Measurements from ENCODE around the gene IGLL5. TPM values are rescaled to one million over a fixed set of nuclear protein-coding genes. Genes with fewer than 3 reads are reported as not detected.

Gene IGLL5
- total RNA-seq, 1 donor from 2014 or later: not detected

DNA sequence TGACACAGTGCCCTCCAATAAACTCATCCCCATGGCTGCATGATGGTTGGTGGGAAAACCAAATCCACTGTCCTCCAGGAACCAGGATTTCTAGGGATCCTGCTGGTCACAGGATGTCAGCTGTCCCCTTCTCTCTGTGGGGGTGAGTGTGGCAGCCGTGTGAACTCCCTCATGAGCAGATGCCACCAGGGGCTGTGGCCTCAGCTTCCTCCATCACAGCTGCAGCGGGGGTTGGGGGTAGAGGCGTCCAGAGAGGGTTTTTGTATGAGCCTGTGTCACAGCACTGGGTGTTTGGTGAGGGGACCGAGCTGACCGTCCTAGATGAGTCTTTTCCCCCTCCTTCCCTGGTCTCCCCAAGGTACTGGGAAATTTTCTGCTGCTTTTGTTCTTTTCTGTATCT is 26.4 kb downstream of the IGLL5 start:
- Mint-ChIP-seq H3K4me1 (ENCODE audit: low read depth) (no peaks in the 10 kb centered on the region), H3K4me3 (ENCODE audit: low read depth) (no peak overlapping the region), H3K36me3 (ENCODE audit: insufficient read depth) (no peaks in the 10 kb centered on the region), H3K9me3 (ENCODE audit: low read depth) (no peaks in the 10 kb centered on the region), H3K27ac (no peak overlapping the region), H3K27me3 (peaks cover 46% of the 10 kb centered on the region)
- TF ChIP-seq, protein P1, sequence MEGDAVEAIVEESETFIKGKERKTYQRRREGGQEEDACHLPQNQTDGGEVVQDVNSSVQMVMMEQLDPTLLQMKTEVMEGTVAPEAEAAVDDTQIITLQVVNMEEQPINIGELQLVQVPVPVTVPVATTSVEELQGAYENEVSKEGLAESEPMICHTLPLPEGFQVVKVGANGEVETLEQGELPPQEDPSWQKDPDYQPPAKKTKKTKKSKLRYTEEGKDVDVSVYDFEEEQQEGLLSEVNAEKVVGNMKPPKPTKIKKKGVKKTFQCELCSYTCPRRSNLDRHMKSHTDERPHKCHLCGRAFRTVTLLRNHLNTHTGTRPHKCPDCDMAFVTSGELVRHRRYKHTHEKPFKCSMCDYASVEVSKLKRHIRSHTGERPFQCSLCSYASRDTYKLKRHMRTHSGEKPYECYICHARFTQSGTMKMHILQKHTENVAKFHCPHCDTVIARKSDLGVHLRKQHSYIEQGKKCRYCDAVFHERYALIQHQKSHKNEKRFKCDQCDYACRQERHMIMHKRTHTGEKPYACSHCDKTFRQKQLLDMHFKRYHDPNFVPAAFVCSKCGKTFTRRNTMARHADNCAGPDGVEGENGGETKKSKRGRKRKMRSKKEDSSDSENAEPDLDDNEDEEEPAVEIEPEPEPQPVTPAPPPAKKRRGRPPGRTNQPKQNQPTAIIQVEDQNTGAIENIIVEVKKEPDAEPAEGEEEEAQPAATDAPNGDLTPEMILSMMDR (IDR thresholded peaks at IDR 0.05; ENCODE audit: unreplicated experiment): no peak
- DNase-seq (ENCODE audit: low spot score, unreplicated experiment): no peak

DNA sequence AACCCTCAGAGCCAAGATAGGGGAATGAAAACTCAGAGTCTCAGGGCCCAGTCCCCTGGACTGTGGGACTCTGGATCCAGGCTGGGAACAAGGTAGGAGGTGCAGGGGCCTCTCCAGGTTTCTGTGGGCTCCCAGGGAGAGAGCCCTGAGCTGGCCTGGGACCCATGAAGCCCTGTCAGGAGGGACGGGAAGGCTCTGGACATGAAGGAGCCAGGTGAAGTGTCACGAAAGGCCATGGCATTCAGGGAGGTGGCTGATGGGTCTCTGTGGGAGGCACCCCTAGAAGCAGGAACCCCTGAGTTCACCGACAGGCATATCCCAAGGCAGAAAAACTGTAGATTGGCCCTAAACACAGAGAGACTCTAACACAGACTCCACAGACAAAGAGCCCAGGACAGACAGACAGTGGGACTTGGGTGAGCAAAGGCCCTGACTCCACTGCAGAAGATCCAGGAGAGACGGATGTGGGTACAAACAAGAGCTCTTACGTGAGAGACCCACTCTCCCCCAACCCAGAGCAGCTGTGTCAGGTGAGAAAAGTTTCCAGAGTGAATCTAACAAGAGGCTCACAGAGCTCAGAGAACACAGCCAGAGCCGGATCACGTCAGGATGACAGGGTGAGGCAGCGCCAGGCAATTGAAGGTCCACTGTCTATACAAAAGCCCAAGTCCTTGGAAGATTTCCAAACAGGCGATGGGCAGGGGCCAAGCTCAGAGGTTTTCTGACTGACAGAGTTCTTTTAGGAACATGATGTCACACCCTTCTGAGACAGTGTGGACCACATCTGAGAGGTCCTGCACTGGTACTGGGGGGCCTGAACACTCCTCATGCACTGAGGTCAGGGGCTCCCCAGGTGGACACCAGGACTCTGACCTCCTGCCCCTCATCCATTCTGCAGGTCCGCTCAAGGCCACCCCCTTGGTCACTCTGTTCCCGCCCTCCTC is 27.4 kb downstream of the IGLL5 start:
- DNase-seq (ENCODE audit: low spot score, unreplicated experiment): no peak
- Mint-ChIP-seq H3K36me3 (ENCODE audit: insufficient read depth) (no peaks in the 10 kb centered on the region), H3K4me1 (ENCODE audit: low read depth) (no peaks in the 10 kb centered on the region), H3K27me3 (peaks cover 39% of the 10 kb centered on the region), H3K27ac (no peak overlapping the region), H3K9me3 (ENCODE audit: low read depth) (no peaks in the 10 kb centered on the region), H3K4me3 (ENCODE audit: low read depth) (no peak overlapping the region)
- TF ChIP-seq, protein P1 (IDR thresholded peaks at IDR 0.05; ENCODE audit: unreplicated experiment): no peak

DNA sequence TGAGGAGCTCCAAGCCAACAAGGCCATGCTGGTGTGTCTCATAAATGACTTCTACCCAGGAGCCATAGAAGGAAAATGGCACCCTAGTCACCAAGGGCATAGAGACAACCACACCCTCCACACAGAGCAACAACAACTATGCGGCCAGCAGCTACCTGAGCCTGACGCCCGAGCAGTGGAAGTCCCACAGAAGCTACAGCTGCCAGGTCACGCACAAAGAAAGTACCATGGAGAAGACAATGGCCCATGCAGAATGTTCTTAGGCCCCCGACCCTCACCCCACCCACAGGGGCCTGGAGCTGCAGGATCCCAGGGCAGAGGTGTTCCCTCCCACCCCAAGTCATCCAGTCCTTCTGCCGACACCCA is 28.0 kb downstream of the IGLL5 start:
- DNase-seq (ENCODE audit: low spot score, unreplicated experiment): no peak
- H3K9me3 Mint-ChIP-seq (ENCODE audit: low read depth): no peaks in the 10 kb centered on the region
- H3K27ac Mint-ChIP-seq: no peak overlapping the region
- H3K4me1 Mint-ChIP-seq (ENCODE audit: low read depth): no peaks in the 10 kb centered on the region
- no peaks in the 10 kb centered on the region for H3K36me3 Mint-ChIP-seq (ENCODE audit: insufficient read depth)
- TF ChIP-seq, protein P1 (IDR thresholded peaks at IDR 0.05; ENCODE audit: unreplicated experiment): no peak
- H3K4me3 Mint-ChIP-seq (ENCODE audit: low read depth): no peak overlapping the region
- H3K27me3 Mint-ChIP-seq: peaks cover 35% of the 10 kb centered on the region

DNA sequence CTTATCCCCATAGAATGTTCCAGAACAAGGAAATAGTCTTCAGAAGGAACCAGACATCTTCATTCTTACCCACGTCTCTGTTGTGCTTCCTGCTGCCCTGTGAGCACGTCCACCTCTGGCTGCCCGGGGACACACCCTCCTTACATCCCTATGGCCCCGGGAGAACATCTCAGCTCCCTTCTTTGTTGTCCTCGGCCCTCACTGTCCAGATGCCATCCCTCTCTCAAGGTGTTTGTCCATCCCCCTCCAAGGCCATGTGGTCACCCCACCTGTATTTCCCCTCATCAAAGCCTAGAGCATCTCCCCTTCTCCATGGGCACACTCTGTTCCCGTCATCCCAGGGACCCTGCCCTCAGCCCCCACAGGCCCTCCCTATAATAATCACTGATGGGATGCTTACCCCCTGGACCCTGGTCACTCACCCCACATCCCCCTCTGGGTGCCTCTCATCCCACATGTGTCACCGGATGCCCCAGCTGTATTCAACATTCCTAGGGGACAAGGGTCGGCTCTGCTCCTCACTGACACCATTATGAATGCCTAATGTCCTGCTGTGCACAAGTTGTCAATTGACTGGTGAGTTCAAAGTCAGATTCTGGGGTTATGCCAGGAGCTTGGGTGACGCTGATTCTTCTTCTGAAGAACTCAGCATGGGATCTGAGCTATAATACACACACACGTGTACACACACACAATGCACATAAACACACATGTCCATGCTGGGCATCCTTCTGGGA is 28.8 kb downstream of the IGLL5 start:
- TF ChIP-seq, protein P1 (IDR thresholded peaks at IDR 0.05; ENCODE audit: unreplicated experiment): no peak
- Mint-ChIP-seq H3K9me3 (ENCODE audit: low read depth) (no peaks in the 10 kb centered on the region), H3K27me3 (peaks cover 28% of the 10 kb centered on the region), H3K4me3 (ENCODE audit: low read depth) (no peak overlapping the region), H3K36me3 (ENCODE audit: insufficient read depth) (no peaks in the 10 kb centered on the region), H3K27ac (no peak overlapping the region), H3K4me1 (ENCODE audit: low read depth) (no peaks in the 10 kb centered on the region)
- DNase-seq (ENCODE audit: low spot score, unreplicated experiment): no peak

DNA sequence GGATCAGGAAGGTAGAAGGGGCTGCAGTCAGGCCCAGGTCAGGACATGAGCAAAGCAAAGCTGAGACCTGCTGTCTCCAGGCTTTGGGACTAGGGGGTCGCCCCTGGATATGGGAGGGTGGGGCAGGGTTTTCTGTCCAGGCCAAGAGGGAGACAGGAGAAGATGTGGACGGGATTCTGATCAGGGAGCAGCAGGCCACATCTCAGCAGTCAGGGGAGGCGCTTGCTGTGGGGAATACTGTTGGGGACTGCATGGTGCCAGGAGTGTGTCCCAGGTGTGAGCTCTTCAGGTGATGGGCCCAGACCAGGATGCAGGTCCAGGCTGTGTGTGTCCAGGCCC is 29.3 kb downstream of the IGLL5 start:
- Mint-ChIP-seq H3K9me3 (ENCODE audit: low read depth) (no peaks in the 10 kb centered on the region), H3K27ac (no peak overlapping the region), H3K36me3 (ENCODE audit: insufficient read depth) (no peaks in the 10 kb centered on the region), H3K27me3 (peaks cover 24% of the 10 kb centered on the region), H3K4me3 (ENCODE audit: low read depth) (no peak overlapping the region), H3K4me1 (ENCODE audit: low read depth) (no peaks in the 10 kb centered on the region)
- no peak for DNase-seq (ENCODE audit: low spot score, unreplicated experiment)
- TF ChIP-seq, protein P1 (IDR thresholded peaks at IDR 0.05; ENCODE audit: unreplicated experiment): no peak

All from progenitor cell of endocrine pancreas (in vitro differentiated cells).